OCI-LY7 (cell line): ENCODE data around the gene ANKS1B.

ENCODE experiments used
- EZH2phosphoT487 ChIP-seq: fragments of 200-600 bp; sonication (generic); IDR thresholded peaks from 2 replicates; pipeline ENCODE4 v1.6.1; 2018; ENCODE audit warnings: low read depth, borderline replicate concordance, mild to moderate bottlenecking, mixed run types, antibody characterized with exemption, low read length, moderate library complexity, mixed read lengths
- TF ChIP-seq, protein P1 (sequence below): fragments of 200-600 bp; sonication (generic); conservative IDR thresholded peaks from 2 replicates; pipeline ENCODE4 v1.5.1; 2014; ENCODE audit warnings: mild to moderate bottlenecking, antibody characterized with exemption, low read length, moderate library complexity, mixed read lengths

DNA sequence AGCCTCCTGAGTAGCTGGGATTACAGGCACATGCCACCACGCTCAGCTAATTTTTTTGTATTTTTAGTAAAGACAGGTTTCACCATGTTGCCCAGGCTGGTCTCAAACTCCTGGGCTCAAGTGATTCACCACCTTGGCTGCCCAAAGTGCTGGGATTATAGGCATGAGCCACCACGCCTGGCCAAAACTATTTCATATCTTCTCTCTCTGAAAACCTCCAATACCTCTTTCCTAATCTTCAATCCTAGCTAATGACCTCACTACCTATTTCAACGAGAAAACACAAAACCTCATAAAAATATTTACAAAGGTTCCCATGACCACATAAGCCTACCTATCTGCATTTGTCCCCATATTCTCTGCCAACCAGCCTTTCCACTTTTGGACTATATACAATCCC, 32.3 kb upstream of the ANKS1B start:
- TF ChIP-seq, protein P1, sequence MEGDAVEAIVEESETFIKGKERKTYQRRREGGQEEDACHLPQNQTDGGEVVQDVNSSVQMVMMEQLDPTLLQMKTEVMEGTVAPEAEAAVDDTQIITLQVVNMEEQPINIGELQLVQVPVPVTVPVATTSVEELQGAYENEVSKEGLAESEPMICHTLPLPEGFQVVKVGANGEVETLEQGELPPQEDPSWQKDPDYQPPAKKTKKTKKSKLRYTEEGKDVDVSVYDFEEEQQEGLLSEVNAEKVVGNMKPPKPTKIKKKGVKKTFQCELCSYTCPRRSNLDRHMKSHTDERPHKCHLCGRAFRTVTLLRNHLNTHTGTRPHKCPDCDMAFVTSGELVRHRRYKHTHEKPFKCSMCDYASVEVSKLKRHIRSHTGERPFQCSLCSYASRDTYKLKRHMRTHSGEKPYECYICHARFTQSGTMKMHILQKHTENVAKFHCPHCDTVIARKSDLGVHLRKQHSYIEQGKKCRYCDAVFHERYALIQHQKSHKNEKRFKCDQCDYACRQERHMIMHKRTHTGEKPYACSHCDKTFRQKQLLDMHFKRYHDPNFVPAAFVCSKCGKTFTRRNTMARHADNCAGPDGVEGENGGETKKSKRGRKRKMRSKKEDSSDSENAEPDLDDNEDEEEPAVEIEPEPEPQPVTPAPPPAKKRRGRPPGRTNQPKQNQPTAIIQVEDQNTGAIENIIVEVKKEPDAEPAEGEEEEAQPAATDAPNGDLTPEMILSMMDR, result no peak
- TF ChIP-seq EZH2phosphoT487, result no peak
